HG02885 (cell line): ENCODE measurements around the gene TMEM116.
"Not testable (repeated sequence)": the region's sequence is repeated elsewhere in the genome, so short reads cannot be mapped to it uniquely, and the experiment has no call there.

Experiments used
- ATAC-seq: cut with Tn5 transposase; IDR thresholded peaks from one replicate; pipeline ENCODE4 v1.9.1; 2021; ENCODE audit warnings: mild to moderate bottlenecking; ENCODE audit not compliant: unreplicated experiment, poor library complexity

TMEM116 gene

DNA sequence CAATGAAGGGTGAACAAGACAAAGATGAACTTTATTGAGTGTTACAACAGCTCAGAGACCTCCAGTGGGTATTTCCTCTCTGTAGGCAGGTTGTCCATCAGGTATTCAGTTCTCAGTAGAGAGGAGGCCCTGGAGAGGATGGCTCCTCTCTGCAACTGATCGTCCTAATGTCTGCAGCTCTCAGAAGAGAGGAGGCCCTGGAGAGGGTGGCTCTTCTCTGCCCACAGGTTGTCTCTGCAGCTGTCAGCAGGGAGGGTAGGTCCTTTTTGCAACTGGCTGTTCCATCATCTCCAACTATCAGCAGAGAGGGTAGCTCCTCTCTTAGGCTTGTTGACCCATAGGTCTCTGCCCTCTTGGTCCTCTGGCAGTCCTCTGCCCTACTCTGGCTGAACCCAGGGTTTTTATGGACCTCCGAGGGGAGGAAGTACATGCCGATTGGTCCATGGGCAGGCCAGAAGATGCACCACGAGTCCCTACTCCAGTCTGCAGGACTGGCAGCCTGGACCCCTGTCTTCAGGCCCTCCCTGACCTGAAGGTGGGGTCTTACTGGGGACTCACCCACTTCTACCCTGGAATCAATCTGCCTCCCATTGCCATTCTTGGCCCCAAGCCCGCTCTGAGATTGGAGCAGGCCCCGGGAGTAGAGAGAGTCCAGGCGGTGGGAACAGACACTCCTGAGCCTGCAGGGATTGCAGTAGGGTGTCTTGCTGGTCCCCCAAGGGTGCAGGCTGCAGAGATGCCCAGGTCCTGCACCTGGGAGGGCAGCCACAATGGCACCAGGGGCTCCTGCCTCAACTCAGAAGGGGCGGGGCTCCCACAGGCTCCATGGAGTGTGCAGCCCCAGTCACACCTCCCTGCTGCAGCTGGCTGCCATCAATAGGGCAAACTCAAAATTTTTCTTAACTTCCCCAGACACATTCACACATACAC lies 2.3 kb downstream of the TMEM116 start:
- no peak for ATAC-seq

DNA sequence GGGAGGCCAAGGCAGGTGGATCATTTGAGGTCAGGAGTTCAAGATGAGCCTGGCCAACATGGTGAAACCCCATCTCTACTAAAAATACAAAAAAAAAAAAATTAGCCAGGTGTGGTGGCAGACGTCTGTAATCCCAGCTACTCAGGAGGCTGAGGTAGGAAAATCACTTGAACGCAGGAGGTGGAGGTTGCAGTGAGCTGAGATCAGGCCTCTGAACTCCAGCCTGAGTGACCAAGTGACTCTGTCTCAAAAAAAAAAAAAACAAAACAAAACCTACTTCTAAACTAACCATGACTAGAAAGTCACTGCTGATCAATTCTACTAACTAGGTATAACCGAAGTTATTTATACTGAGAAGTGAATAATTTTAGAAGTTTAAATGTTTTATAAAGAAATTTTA lies 3.4 kb downstream of the TMEM116 start:
- not testable (repeated sequence) for ATAC-seq

DNA sequence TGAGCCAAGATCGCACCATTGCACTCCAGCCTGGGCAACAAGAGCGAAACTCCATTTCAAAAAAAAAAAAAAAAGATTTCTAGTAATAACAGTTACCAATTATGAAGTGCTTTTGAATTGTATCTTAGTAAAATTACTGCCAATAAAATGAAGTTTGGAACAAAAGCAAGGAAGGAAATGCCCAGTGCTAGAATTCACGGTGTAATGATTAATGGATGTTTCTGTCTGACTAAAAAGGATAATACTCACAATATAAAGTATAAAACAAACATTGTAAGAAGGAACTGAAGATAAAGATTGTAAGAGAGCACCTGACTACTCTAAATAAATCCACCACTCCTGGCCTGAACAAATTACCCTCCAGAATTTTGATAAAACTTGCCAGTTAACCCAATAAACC lies 4.0 kb downstream of the TMEM116 start:
- ATAC-seq = no peak

DNA sequence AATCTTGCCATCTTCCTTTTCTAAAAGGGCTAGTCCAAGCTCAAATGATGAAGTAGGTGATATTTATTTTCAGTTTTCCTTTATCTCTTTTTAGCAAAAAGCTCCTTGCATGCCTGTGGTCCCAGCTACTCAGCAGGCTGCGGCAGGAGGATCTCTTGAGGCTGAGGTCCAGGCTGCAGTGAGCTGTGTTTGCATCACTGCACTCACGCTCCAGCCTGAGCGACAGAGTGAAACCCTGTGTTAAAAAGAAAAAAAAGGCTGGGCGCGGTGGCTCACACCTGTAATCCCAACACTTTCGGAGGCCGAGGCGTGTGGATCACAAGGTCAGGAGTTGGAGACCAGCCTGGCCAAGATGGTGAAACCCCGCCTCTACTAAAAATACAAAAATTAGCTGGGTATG lies 5.0 kb downstream of the TMEM116 start:
- ATAC-seq = no peak

DNA sequence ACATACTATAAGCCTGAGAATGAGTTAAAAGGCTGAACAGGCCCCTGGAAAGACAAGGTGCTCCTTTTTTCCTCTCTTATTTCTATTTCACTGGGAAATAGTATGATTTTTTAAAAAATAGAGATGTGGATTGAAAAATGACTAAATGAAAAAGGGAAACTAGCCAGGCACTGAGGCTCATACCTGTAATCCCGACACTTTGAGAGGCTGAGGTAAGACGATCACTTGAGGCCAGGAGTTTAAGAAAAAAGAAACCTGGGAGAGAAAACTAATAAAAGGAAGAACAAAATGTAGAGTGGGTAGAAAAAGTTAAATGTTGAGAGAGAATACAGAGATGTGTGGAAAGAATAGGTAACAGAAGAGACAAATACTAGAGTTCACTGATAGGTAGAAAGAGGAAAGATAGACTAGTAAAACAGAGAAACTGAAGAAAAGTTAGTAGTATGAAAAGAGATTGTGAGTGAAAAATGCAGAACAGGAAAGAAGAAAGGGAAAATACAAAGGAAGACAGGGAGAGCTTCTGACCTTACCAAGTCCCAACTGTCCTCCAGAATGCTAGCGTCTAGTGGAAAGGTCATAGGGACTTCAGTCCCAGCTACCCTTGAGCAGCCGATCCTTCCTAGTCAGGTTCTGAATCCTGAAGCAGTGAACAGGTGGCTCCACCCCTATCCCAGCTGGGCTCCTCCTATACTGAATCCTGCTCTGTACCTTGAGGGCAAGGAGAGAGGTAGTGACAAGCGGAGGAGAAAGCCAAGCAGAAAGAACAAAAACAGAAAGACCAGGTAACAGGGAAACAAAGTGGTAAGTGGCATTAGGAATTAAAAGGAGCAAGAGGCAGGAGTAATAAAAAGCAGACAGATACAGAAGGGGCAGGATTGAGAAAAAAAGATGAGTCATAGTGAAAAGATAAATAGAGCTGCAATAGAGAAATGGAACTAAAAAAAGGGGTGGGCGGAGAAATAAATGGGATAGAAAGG lies 7.3 kb downstream of the TMEM116 start:
- no peak for ATAC-seq

DNA sequence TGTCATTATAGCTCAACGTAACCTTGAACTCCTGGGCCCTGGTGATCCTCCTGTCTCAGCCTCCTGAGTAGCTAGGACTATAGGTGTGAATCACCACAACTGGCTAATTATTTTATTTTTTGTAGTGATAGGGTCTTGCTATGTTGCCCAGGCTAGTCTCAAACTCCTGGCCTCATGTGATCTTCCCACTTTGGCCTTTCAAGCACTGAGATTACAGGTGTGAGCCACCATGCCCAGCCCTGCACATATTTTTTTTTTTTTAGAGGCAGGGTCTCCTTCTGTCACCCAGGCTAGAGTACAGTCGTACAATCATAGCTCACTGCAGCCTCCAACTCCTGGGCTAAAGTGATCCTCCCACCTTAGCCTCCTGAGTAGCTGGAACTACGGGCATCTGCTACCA lies 8.9 kb downstream of the TMEM116 start:
- no peak for ATAC-seq

DNA sequence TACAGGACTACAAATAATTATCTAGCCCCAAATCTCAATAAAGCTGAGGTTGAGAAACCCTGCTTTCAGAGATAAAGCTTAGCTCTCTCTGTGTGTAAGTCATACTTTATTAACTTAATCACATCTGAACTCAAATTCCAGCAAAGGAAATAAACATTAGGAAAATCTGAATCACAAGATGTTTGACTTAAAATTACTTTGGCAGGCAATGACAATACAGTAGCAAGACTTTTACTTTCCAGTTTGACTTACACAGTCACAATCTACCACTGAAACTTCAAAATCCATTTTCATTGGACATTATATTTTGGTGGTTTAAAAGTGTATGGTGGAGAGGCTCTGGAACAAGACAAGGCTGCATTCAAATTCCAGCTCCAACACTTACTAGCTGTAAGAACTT lies 11.4 kb downstream of the TMEM116 start:
- ATAC-seq = no peak

DNA sequence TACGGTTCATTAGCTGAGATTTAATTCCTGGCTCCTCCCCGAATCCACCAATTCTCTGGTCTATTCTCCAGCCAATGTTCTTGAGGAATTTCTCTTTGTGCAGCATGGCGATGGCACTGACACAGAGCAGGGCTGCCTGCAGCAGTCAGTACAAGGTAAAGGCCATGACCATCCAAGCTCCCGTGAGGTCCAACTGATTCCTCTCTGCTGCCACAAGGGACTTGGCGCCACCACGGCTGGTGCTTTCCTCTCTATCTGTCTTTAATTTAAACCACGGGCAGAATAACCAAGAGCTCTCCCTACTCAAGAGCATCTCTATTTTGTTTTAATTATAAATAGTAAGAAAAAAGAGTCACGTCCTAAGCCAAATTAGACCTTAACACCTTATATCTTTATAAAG lies 12.1 kb downstream of the TMEM116 start:
- no peak for ATAC-seq

DNA sequence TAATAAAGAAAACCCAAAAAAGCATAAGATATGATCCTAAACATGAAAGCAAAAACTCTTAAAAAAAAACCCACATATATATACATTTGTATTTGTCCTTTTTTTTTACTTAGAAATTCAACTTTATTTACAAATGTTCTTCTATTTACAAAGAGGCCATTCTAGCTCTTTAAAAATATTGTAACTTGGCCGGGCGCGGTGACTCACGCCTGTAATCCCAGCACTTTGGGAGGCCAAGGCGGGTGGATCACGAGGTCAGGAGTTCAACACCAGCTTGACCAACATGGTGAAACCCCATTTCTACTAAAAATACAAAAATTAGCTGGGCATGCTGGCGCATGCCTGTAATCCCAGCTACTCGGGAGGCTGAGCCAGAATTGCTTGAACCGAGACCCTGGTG lies 13.8 kb downstream of the TMEM116 start:
- ATAC-seq = not testable (repeated sequence)

DNA sequence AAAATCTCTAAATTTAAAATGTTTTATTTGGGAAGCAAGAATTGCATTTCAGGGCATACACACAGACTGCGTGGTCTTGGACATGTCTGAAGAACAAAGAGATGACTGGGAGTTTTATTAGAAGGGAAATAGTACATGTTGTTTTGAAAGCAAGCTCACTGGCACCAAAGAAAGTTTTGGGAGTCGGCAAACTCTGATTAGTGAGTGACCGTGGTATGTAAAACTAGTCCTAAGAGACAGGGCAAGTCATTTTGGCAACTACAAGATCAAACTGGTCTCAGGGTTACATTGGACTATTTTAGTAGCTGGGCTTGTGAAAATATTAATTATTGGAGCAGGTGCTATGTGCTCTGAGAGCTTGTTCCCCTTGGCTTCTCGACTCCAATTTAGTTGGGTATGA lies 14.9 kb downstream of the TMEM116 start:
- no peak for ATAC-seq

DNA sequence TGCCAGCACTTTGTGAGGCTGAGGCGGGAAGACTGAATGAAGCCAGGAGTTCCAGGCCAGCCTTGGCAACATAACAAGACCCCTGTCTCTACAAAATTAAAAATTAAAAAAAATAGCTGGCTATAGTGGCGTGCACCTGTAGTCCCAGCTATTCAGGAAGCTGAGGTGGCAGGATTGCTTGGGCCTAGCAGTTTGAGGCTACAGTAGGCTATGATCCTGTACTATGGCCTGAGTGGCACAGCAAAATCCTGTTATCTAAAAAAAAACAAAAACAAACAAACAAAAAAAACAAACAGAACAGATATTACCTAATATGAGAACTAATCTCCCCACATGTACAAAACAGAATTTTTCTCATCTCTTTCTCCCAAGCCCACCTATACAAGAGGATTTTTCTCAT lies 15.7 kb downstream of the TMEM116 start:
- no peak for ATAC-seq

DNA sequence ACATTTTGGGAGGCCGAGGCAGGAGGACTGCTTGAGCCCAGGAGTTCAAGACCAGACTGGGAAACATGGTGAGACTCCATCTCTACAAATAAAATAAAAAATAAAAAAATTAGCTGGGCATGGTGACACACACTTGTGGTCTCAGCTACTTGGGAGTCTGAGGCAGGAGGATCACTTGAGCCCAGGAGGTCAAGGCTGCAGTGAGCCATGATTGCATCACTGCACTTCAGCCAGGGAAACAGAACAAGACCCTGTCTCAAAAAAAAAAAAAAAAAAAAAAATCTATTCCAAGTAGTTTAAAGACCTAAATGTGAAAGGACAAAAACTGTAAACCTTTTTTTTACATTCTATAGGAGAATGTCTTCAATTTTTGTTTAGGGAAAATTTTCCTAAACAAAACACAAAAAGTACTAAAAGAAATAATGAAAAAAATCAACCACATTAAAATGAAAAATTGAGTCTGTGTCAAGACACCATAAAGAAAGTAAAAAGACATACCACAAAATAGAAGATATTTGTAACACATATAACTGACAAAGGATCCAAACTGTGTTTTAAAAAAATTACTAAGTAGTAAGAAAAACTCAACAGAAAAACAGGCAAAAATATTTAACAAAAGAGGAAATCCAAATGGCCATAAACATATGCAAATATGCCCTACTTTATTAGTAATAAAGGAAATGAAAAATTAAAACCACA lies 17.0 kb downstream of the TMEM116 start:
- ATAC-seq = no peak

DNA sequence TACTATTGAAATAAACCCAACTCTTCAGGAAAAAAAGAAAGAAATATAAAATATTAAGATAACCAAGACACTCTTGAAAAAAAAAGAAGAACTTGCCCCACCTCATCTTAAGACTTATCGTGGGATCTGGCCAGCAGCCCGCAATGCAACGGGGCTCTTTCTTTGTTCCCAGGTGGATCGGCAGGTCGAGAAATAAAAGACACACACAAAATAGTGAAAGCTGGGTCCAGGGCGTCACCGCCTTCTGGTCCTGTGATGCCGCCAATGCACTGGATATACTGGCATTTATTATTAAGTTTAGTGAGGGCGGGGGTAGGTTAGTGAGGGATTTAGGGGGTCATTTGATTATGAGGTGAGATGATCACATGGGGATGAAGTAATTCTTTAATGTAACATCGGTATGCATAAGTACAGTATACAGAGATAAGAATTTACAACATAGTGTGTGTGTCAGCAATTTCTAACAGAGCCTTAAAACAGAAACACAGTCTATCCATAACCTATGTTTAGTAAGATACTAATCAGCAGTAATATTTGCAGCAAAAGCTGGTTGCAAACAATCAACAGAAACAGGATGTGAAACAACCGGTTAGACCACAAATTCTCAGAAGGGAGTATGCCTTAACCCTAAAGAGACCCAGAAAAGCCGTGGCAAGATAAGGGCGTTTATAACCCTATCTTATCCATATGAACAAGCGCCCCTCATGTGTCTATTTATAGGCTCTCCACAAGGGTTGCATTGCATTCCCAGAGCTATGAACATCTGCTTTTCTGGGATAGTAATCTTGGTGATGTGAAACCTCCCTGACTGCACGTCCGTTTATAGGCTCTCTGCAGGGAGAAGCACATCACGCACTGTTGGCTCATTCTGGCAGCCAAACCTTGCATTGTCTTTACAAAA lies 18.5 kb downstream of the TMEM116 start:
- not testable (repeated sequence) for ATAC-seq

DNA sequence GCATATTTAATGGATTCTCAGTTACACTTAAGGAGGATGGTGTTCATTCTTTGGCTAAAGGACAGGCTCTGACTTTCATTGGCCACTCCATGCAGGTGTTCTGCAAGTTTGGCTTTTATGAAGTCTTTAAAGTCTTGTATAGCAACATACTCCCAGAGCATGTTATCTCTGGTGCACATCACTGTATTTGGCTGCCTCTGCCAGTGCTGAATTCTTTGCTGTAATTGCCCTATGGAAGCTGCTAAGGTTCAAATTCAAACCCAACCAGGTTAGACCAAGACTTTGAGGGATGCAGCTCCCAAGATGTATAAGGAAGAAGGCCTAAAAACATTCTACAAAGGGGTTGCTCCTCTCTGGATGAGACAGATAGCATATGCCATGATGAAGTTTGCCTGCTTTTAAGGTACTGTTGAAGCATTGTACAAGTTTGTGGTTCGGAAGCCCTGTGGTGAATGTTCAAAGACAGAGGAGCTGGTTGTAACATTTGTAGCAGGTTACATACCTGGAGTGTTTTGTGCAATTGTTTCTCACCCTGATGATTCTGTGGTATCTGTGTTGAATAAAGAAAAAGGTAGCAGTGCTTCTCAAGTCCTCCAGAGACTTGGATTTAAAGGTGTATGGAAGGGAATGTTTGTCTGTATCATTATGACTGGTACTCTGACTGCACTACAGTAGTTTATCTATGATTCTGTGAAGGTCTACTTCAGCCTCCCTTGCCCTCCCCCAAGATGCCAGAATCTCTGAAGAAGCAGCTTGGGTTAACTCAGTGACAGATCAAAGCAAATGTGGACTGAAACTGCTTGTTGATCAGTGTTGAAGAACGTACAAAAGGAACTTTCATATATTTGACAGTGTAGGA lies 19.4 kb downstream of the TMEM116 start:
- peak; percentile 48 for ATAC-seq

DNA sequence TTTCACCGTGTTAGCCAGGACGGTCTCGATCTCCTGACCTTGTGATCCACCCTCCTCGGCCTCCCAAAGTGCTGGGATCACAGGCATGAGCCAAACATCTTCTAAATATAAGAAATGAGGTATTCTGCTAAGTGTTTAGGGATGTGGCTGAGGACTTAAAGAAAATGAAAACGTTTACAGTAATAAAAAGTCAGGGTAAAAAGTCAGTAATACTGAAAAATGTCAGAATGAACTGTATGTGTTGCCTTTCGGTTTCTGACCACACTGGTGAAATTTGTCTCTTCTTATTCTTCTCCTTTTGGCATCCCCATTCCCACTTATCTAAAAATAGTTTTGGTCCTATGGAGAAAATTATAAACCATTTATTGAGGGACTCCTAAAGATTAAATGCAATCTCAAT lies 20.5 kb downstream of the TMEM116 start:
- no peak for ATAC-seq

DNA sequence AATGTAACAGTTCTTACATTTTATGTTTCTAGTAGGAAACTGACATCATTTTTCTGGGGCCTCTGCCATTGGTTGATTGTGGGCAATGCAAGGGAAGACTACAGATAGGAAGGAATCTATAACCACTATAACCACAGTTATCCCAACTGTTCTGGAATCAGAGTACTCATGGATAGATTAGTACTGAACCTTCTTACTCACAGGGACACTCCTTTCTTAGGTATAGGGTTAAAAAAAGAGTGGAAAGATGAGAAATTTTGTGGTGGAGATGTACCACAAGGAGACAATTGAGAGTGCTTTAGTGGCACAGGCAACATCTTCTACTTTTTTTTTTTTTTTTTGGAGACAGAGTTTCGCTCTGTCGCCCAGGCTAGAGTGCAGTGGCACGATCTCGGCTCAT lies 21.0 kb downstream of the TMEM116 start:
- no peak for ATAC-seq

DNA sequence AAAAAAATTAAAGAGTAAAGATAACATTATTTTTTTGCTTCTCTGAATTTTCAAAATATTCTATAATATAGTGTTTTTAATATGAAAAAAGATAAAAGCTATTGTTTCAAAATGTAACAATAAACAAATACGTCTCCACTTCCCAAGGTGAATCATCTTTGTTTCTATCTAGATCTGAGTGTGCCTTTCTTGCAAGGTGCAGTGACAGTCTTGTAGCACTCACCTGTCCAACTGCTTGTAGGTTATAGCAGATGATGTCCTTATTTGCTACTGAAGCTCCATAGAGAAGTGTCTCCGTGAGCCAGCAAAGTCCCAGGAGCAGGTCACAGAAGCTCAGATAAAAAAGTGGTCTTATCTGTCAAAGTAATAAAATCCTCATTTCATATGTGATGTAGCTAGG lies 21.4 kb downstream of the TMEM116 start:
- ATAC-seq = no peak

DNA sequence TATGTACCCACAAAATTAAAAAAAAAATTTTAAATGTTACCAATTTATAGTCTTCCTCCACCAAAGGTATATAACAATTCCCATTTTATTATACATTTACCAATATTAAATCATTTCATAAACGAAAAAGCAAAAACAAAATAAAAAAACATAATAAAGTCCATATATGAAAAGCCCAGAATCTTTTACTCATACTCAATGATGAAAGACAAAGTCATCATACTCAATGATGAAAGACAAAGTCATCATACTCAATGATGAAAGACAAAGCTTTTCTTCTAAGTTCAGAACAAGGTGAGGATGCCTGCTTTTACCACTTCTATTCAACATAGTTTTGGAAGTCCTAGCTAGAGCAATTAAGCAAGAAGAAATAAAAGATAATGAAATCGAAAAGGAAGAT lies 28.1 kb downstream of the TMEM116 start:
- no peak for ATAC-seq

DNA sequence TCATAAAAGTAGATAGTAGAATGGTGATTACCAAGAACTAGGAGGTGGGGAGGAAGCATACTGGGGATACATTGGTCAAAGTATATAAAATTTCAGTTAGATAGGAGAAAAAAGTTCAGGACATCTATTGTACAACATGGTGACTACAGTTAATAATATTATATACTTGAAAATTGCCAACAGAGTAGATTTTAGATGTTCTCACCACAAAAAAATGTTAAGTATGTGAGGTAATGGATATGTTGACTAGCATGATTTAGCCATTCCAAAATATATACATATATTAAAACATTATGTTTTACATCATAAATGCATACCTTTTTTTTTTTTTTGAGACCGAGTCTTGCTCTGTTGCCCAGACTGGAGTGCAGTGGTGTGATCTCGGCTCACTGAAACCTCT lies 31.0 kb downstream of the TMEM116 start:
- no peak for ATAC-seq
